ENCODE data around the gene CTNNAL1.

The CTNNAL1 gene

DNA sequence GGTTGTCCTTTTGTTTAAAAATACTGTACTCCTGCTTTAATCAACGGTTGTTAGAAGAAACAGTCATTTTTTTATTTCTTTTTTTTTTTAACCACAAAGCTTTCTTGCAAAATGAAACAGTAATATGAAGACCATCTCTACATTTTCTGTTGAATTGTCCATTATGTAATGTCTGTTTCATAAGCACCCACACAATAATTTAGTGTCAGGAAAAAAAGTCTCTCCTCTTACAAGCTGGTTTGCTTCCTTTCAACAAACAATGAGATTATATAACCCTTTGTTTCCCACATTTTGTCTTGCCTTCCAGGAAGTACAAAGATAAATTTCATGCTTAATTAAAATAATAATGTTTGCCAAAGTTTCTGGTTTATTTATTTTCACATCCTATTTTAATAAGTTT lies 16.7 kb downstream of the CTNNAL1 start:
- ChIA-PET CTCF (no interaction called here), POLR2A (no interaction called here)
- Histone ChIP-seq H3K27ac (ENCODE audit: insufficient read depth in 1 of 2, low read depth in 1 of 2, low read length in 2 of 2, poor library complexity in 1 of 2, severe bottlenecking in 2 of 2) (no peak overlapping the region), H3K4me3 (ENCODE audit: control insufficient read depth in 1 of 7, extremely low read depth in 1 of 7, insufficient read depth in 4 of 7, low read depth in 2 of 7, low read length in 6 of 7) (no peak overlapping the region), H3K27me3 (replicated peaks in 2 of 5; ENCODE audit: control insufficient read depth in 4 of 5, insufficient read depth in 5 of 5, low read length in 4 of 5) (peaks cover 0 to 2% (median 0%) of the 10 kb centered on the region in 5 experiments), H3K36me3 (ENCODE audit: control insufficient read depth in 4 of 4, insufficient read depth in 4 of 4, low read length in 3 of 4) (peaks cover 0 to 12% (median 0%) of the 10 kb centered on the region in 4 experiments), H3K4me1 (ENCODE audit: control extremely low read depth in 1 of 4, control insufficient read depth in 4 of 4, insufficient read depth in 4 of 4, low read length in 3 of 4) (peaks cover 0 to 18% (median 12%) of the 10 kb centered on the region in 4 experiments), H3K9me3 (ENCODE audit: control extremely low read depth in 1 of 5, control insufficient read depth in 4 of 5, insufficient read depth in 2 of 5, low read depth in 1 of 5, low read length in 4 of 5) (peaks cover 0 to 3% (median 0%) of the 10 kb centered on the region in 5 experiments)
- DNase-seq, result peak in 1 of 3 donors; percentile 17
- WGBS (ENCODE audit: insufficient coverage), result no CpG with 5 or more reads among the region's 1 CpG

GRCh38 chr9:108994695-108995094 lies 18.6 kb downstream of the CTNNAL1 start:
- H3K4me3 ChIP-seq (ENCODE audit: control insufficient read depth in 1 of 7, extremely low read depth in 1 of 7, insufficient read depth in 4 of 7, low read depth in 2 of 7, low read length in 6 of 7), result no peak overlapping the region
- no peaks in the 10 kb centered on the region for H3K9me3 ChIP-seq (ENCODE audit: control extremely low read depth in 1 of 5, control insufficient read depth in 4 of 5, insufficient read depth in 2 of 5, low read depth in 1 of 5, low read length in 4 of 5)
- peaks cover 0 to 21% (median 12%) of the 10 kb centered on the region in 4 experiments for H3K4me1 ChIP-seq (ENCODE audit: control extremely low read depth in 1 of 4, control insufficient read depth in 4 of 4, insufficient read depth in 4 of 4, low read length in 3 of 4)
- peaks cover 0 to 12% (median 0%) of the 10 kb centered on the region in 4 experiments for H3K36me3 ChIP-seq (ENCODE audit: control insufficient read depth in 4 of 4, insufficient read depth in 4 of 4, low read length in 3 of 4)
- peak overlapping the region in 1 of 2 experiments; percentile 27 for H3K27ac ChIP-seq (ENCODE audit: insufficient read depth in 1 of 2, low read depth in 1 of 2, low read length in 2 of 2, poor library complexity in 1 of 2, severe bottlenecking in 2 of 2)
- WGBS (ENCODE audit: insufficient coverage), result no CpG with 5 or more reads among the region's 2 CpGs
- no peaks in the 10 kb centered on the region for H3K27me3 ChIP-seq (replicated peaks in 2 of 5; ENCODE audit: control insufficient read depth in 4 of 5, insufficient read depth in 5 of 5, low read length in 4 of 5)
- peak in 2 of 3 donors; percentile 57 to 74 for DNase-seq
- POLR2A ChIA-PET, result no interaction called here
- CTCF ChIA-PET, result no interaction called here

GRCh38 chr9:108991479-108991878 lies 21.8 kb downstream of the CTNNAL1 start:
- CTCF ChIA-PET, result no interaction called here
- Histone ChIP-seq H3K36me3 (ENCODE audit: control insufficient read depth in 4 of 4, insufficient read depth in 4 of 4, low read length in 3 of 4) (peaks cover 0 to 15% (median 0%) of the 10 kb centered on the region in 4 experiments), H3K9me3 (ENCODE audit: control extremely low read depth in 1 of 5, control insufficient read depth in 4 of 5, insufficient read depth in 2 of 5, low read depth in 1 of 5, low read length in 4 of 5) (no peaks in the 10 kb centered on the region), H3K27ac (ENCODE audit: insufficient read depth in 1 of 2, low read depth in 1 of 2, low read length in 2 of 2, poor library complexity in 1 of 2, severe bottlenecking in 2 of 2) (no peak overlapping the region), H3K4me1 (ENCODE audit: control extremely low read depth in 1 of 4, control insufficient read depth in 4 of 4, insufficient read depth in 4 of 4, low read length in 3 of 4) (peaks cover 0 to 15% (median 9%) of the 10 kb centered on the region in 4 experiments), H3K4me3 (ENCODE audit: control insufficient read depth in 1 of 7, extremely low read depth in 1 of 7, insufficient read depth in 4 of 7, low read depth in 2 of 7, low read length in 6 of 7) (no peak overlapping the region), H3K27me3 (replicated peaks in 2 of 5; ENCODE audit: control insufficient read depth in 4 of 5, insufficient read depth in 5 of 5, low read length in 4 of 5) (no peaks in the 10 kb centered on the region)
- 42% methylated on average over 4 of the region's 5 CpGs for WGBS (ENCODE audit: insufficient coverage)
- POLR2A ChIA-PET, result interaction anchor here (0.6 kb wide), 1 partner anchor 57 kb away, joined by 3 read pairs; no protein-coding TSS in a partner anchor
- peak in 1 of 3 donors; percentile 17 for DNase-seq

DNA sequence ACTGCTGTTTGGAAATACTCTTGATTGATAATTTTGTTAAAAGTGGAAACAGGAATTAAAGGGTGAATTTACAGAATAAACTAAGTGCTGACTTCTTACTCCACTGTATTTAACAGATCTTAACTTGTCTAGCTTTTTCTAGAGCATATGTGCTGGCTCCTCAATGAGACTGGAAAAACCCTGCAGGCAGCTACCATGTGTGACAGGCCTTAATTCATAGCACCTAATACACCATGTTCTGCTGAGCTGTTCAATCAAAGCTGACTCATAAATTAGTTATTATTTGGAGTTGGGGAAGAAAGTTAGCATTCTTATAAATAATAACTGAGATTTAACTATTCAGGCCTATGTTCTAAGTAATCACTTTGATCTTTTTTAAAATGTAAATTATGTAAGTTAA lies 29.4 kb downstream of the CTNNAL1 start:
- ChIA-PET POLR2A (no interaction called here), CTCF (interaction anchor here (0.6 kb wide), 1 partner anchor 1835 kb away, joined by 3 read pairs; no protein-coding TSS in a partner anchor)
- no peak for DNase-seq
- Histone ChIP-seq H3K9me3 (ENCODE audit: control extremely low read depth in 1 of 5, control insufficient read depth in 4 of 5, insufficient read depth in 2 of 5, low read depth in 1 of 5, low read length in 4 of 5) (no peaks in the 10 kb centered on the region), H3K27ac (ENCODE audit: insufficient read depth in 1 of 2, low read depth in 1 of 2, low read length in 2 of 2, poor library complexity in 1 of 2, severe bottlenecking in 2 of 2) (no peak overlapping the region), H3K4me1 (ENCODE audit: control extremely low read depth in 1 of 4, control insufficient read depth in 4 of 4, insufficient read depth in 4 of 4, low read length in 3 of 4) (no peaks in the 10 kb centered on the region), H3K27me3 (replicated peaks in 2 of 5; ENCODE audit: control insufficient read depth in 4 of 5, insufficient read depth in 5 of 5, low read length in 4 of 5) (no peaks in the 10 kb centered on the region), H3K36me3 (ENCODE audit: control insufficient read depth in 4 of 4, insufficient read depth in 4 of 4, low read length in 3 of 4) (peaks cover 0 to 25% (median 5%) of the 10 kb centered on the region in 4 experiments), H3K4me3 (ENCODE audit: control insufficient read depth in 1 of 7, extremely low read depth in 1 of 7, insufficient read depth in 4 of 7, low read depth in 2 of 7, low read length in 6 of 7) (no peak overlapping the region)

GRCh38 chr9:108980893-108981292 lies 32.4 kb downstream of the CTNNAL1 start:
- no peak for DNase-seq
- Histone ChIP-seq H3K27ac (ENCODE audit: insufficient read depth in 1 of 2, low read depth in 1 of 2, low read length in 2 of 2, poor library complexity in 1 of 2, severe bottlenecking in 2 of 2) (no peak overlapping the region), H3K9me3 (ENCODE audit: control extremely low read depth in 1 of 5, control insufficient read depth in 4 of 5, insufficient read depth in 2 of 5, low read depth in 1 of 5, low read length in 4 of 5) (no peaks in the 10 kb centered on the region), H3K36me3 (ENCODE audit: control insufficient read depth in 4 of 4, insufficient read depth in 4 of 4, low read length in 3 of 4) (peaks cover 0 to 22% (median 5%) of the 10 kb centered on the region in 4 experiments), H3K4me3 (ENCODE audit: control insufficient read depth in 1 of 7, extremely low read depth in 1 of 7, insufficient read depth in 4 of 7, low read depth in 2 of 7, low read length in 6 of 7) (no peak overlapping the region), H3K4me1 (ENCODE audit: control extremely low read depth in 1 of 4, control insufficient read depth in 4 of 4, insufficient read depth in 4 of 4, low read length in 3 of 4) (peaks cover 0 to 3% (median under 1%) of the 10 kb centered on the region in 4 experiments), H3K27me3 (replicated peaks in 2 of 5; ENCODE audit: control insufficient read depth in 4 of 5, insufficient read depth in 5 of 5, low read length in 4 of 5) (no peaks in the 10 kb centered on the region)
- POLR2A ChIA-PET, result no interaction called here
- CTCF ChIA-PET, result no interaction called here
- 100% methylated on average over 2 of the region's 2 CpGs for WGBS (ENCODE audit: insufficient coverage)

DNA sequence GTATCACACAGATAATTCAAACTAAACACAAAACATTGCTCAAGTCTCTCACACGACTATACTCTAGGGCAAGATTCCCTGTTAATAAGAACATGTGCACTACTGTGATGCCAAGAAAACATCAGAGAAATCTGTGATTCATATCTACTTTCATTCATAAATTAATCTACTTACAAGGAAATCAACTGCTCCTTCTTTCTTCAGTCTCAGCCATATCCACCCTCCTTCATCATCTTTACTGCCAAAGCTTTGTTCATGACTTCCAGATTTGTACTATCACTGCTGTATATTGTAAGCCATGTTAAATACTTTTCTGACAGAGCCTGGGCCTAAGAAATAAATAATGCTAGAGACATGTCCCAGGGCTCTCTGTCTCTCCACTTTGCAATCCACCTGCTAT lies 35.1 kb downstream of the CTNNAL1 start:
- CTCF ChIA-PET, result no interaction called here
- no peaks in the 10 kb centered on the region for H3K27me3 ChIP-seq (replicated peaks in 2 of 5; ENCODE audit: control insufficient read depth in 4 of 5, insufficient read depth in 5 of 5, low read length in 4 of 5)
- H3K27ac ChIP-seq (ENCODE audit: insufficient read depth in 1 of 2, low read depth in 1 of 2, low read length in 2 of 2, poor library complexity in 1 of 2, severe bottlenecking in 2 of 2), result no peak overlapping the region
- WGBS (ENCODE audit: insufficient coverage), result 0% methylated on average over 1 of the region's 1 CpG
- peaks cover 0 to 22% (median 5%) of the 10 kb centered on the region in 4 experiments for H3K36me3 ChIP-seq (ENCODE audit: control insufficient read depth in 4 of 4, insufficient read depth in 4 of 4, low read length in 3 of 4)
- H3K4me3 ChIP-seq (ENCODE audit: control insufficient read depth in 1 of 7, extremely low read depth in 1 of 7, insufficient read depth in 4 of 7, low read depth in 2 of 7, low read length in 6 of 7), result no peak overlapping the region
- H3K4me1 ChIP-seq (ENCODE audit: control extremely low read depth in 1 of 4, control insufficient read depth in 4 of 4, insufficient read depth in 4 of 4, low read length in 3 of 4), result peaks cover 0 to 3% (median under 1%) of the 10 kb centered on the region in 4 experiments
- no peaks in the 10 kb centered on the region for H3K9me3 ChIP-seq (ENCODE audit: control extremely low read depth in 1 of 5, control insufficient read depth in 4 of 5, insufficient read depth in 2 of 5, low read depth in 1 of 5, low read length in 4 of 5)
- peak in 1 of 3 donors; percentile 16 for DNase-seq
- POLR2A ChIA-PET, result no interaction called here

DNA sequence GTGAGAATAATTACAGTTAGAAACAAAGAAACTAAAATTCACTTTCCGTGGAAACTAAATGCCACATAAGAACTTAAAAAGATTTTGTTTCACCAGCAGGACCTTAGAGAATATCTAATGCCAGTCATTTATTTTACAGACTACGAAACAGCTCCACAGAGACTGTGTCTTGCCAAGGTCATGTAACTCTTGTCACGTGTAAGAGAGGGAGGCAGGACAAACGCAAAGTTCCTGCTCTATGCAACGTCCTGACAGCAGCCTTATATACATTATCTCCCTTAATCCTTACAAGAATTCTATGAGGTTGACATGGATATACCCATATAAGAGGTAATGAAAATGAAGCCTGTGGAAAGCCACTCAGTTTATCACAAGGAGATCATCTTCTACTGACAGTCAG lies 39.4 kb downstream of the CTNNAL1 start:
- no peak for DNase-seq
- ChIA-PET CTCF (interaction anchor here (0.6 to 1.4 kb wide), 2 partner anchors 20 to 1317 kb away, joined by 3 read pairs; no protein-coding TSS in a partner anchor), POLR2A (no interaction called here)
- H3K4me1 ChIP-seq (ENCODE audit: control extremely low read depth in 1 of 4, control insufficient read depth in 4 of 4, insufficient read depth in 4 of 4, low read length in 3 of 4), result peaks cover 0 to 3% (median under 1%) of the 10 kb centered on the region in 4 experiments
- peaks cover 0 to 16% (median 1%) of the 10 kb centered on the region in 4 experiments for H3K36me3 ChIP-seq (ENCODE audit: control insufficient read depth in 4 of 4, insufficient read depth in 4 of 4, low read length in 3 of 4)
- H3K27ac ChIP-seq (ENCODE audit: insufficient read depth in 1 of 2, low read depth in 1 of 2, low read length in 2 of 2, poor library complexity in 1 of 2, severe bottlenecking in 2 of 2), result no peak overlapping the region
- WGBS (ENCODE audit: insufficient coverage), result 100% methylated on average over 2 of the region's 5 CpGs
- H3K4me3 ChIP-seq (ENCODE audit: control insufficient read depth in 1 of 7, extremely low read depth in 1 of 7, insufficient read depth in 4 of 7, low read depth in 2 of 7, low read length in 6 of 7), result no peak overlapping the region
- H3K27me3 ChIP-seq (replicated peaks in 2 of 5; ENCODE audit: control insufficient read depth in 4 of 5, insufficient read depth in 5 of 5, low read length in 4 of 5), result no peaks in the 10 kb centered on the region
- peaks cover 0 to 6% (median 3%) of the 10 kb centered on the region in 5 experiments for H3K9me3 ChIP-seq (ENCODE audit: control extremely low read depth in 1 of 5, control insufficient read depth in 4 of 5, insufficient read depth in 2 of 5, low read depth in 1 of 5, low read length in 4 of 5)
